Raji (cell line): Measurements from ENCODE around the gene SEZ6L2.
A peak's percentile ranks its signal among the peaks of the same experiment; 100 is the strongest.

Experiments used
- POLR2A ChIP-seq: IDR thresholded peaks from 2 replicates; pipeline ENCODE4 v1.6.1; 2011; ENCODE audit warnings: low read depth, low read length, control low read depth; ENCODE audit not compliant: insufficient read depth

Gene SEZ6L2

DNA sequence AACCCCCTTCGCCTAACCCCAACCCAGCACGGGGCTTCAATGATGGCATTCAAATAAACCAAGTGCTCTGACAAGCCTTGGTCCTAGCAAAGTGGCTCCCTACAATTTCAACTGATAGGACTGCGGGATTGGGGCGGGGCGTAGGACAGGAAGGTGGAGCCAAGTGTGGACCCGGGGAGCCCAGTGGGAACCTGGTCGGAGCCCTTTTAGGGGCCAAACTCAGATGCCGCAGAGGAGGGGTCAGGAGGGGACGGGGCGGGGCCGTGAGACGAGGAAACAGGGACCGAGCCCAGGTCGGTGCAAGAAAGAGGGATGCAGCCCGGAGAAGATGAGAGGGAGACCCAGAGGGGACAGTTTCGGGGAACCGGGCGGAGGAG lies 23.1 kb downstream of the SEZ6L2 start:
- no peak for TF ChIP-seq POLR2A

DNA sequence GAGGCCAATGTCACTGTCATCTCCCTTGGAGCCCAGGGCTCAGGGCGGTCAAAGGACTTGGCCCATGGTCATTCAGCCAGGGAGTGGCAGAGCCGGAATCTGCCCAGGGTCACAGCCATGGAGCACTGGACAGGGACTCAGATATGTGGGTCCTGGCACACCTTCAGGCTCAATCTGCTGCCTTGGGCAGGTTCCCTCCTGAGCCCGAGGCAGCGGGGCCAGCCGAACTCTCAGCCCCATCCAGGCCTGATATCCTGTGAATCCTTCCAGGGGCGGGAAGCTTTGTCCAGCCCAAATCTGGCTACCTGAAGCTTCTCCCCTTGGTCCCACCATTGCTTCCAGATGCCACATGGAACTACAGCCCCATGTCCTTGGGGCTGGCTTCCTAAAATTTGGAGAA lies 24.1 kb downstream of the SEZ6L2 start:
- TF ChIP-seq POLR2A, result no peak

DNA sequence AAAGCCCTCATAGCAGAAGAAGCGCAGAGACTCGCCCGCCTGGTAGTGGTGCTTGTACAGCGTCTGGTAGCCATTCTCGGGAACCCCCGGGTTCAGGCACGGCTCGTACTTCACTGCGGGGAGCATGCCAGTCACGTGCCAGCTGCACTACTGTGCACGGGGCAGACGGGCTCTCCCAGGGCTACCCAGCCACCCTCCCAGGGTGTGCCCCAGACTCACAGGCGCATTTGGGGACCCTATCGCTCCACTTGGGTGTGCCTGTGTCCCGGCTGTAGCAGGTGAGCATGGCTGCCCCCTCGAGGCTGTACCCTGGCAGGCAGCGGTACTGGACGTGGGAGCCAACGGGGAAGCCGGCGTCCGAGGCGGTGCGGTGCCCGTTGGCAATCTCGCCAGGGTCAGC lies 26.0 kb downstream of the SEZ6L2 start:
- no peak for TF ChIP-seq POLR2A

DNA sequence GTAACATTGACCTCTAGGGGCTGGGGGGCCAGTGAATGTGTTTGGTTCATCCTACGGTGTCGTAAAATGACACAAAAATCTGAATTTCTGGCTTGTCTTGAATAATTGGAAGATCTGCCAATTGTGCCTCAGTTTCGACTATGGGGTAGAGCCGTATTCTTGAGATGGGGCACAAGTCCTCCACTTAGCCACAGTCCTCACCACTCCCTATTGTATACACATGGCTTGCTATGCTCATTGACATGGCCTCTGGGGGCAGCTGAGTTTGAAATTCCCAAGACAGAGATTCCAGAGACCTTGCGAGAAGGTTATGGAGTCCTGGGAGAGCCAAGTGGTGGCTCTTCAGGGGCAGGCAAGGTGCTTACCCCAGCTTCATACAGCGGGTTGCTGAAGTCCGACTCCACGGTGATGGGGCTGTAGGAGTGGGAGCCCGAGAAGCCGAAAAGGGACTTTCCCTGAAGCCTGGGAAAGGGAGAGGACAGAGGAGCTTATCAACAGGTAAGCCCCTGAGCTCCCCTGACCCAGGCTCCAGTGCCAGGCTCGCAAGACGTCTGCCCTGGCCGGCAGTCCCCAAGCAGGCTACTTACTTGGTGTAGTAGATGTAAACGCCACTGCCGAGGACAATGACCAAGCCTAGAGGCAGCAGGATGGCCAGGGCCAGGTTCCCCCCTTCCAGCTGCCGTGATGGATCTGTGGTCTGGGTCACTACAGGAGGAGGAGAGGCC lies 27.4 kb downstream of the SEZ6L2 start:
- no peak for TF ChIP-seq POLR2A

DNA sequence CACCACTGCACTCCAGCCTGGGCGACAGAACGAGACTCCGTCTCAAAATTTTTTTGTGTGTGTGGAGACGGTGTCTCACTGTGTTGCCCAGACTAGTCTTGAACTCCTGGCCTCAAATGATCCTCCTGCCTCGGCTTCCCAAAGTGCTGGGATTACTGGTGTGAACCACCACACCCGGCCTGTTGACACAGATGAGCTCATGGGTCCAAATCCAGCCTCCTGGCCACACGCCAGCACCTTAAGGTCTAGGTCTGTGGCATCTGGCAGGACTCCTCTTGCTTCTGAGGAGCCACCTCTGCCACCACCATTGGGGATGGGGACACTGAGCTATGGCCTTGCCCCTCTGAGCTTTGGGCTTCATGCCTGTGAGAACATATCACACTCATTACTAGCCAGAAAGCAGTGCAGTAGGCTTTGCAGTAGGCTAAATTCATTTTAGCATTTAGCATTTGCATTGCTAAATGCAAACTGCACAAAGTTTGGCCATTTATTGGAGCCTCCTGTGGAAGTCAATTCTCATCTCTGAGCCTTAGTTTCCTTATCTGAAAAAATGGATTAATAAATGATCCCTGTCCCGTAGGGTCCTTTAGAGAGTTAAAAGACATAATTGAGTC lies 30.8 kb downstream of the SEZ6L2 start:
- TF ChIP-seq POLR2A, result no peak

DNA sequence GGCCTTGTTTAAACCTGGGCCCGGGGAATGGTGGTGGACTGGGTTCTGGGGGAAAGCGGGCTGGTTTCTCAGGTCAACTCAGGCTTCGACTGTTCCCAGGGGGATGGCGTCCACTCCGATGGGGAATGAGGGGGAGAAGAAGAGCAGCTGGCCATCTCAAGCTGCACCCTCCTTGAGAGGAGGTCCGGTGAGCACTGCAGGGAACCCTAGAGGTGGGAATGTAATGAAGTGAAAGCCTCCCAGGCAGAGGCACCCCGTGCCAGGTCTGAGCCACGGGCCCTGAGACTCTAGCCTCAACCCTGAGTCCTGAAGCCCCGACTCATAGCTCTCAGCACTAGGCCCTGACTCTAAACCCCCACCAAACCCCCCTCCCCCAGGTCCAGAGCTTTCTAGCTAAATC lies 35.1 kb downstream of the SEZ6L2 start:
- TF ChIP-seq POLR2A, result no peak

DNA sequence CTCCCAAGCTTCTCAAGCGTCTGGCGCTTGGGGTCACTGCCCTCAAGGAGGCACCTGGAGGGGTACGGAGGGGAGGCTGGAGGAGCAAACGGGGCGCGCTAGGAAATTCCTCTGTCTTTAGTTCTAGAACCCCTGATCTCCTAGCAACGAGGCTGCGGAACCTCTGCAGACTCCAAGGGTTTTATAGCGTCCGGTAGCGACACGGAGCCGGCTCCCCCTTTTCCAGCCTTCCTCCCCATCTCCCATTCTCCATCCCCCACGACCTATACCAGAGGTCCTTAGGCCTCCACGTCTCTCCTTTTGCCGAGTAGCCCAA lies 35.7 kb downstream of the SEZ6L2 start:
- no peak for TF ChIP-seq POLR2A

DNA sequence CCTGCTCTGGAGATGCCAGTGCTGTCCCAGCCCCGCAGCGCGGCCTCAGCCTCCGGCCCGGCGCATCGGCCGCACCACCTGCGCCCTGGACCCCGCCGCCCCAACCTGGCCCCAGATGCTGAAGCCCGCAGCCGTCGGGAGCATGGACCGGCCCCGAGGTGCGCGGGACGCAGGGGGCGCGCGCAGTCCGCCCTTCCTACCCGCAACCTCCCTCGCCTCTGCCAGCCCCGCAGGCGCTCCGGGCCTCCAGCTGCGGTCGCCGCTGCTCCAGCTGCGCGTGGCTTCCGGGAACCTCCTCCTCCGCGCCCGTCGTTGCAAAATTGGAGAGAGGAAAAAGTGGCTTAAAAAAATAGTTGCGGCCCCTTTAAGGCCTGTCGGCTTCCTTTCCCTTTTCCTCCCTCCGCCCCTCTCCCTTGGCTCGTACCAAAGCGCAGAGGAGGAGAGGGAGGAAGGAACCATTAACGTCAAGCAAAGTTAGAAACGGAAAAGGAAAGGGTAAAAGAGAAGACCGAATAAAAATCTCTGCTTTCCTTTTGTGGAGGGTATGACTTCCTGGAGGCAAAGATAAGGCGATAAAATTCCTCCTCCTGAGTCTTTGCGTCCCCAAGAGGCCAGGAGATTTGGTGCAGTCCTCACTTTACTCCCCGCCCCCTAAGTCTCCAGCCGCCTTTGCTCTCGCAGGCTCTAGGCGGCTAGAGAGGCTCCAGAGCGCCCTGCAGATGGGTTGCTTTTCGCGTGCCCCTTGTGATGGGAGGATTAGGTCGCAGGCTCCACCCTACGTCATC lies 36.3 kb downstream of the SEZ6L2 start, which contains the start of gene CDIPT:
Gene CDIPT, minus strand, starts transcription at position 343 of the 785 bp plus-strand sequence. CDS start 369 bp downstream, outside the sequence.
- peak; percentile 61 for TF ChIP-seq POLR2A

DNA sequence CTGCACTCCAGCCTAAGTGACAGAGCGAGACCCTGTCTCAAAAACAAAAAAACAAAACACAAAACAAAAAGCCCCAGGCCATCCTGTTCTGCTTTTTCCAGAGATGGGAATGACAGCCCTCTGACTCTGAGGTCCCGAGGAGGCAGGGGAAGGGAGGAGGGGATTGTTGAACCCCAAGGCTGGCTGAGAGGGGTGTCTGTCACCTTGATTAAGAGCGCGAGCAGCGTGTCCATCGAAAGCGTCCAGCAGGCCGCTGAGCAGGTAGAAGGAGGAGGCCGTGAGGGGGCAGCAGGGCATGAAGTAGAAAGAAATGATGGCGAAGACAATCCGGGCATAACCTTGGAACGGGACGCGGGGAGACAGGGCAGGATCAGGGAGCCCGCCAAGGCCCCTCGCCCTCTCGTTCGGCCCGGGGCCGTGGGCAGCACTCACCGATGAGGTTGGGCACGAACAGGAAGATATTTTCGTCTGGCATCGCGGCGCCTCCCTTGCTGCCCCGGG lies 36.9 kb downstream of the SEZ6L2 start:
- no peak for TF ChIP-seq POLR2A

DNA sequence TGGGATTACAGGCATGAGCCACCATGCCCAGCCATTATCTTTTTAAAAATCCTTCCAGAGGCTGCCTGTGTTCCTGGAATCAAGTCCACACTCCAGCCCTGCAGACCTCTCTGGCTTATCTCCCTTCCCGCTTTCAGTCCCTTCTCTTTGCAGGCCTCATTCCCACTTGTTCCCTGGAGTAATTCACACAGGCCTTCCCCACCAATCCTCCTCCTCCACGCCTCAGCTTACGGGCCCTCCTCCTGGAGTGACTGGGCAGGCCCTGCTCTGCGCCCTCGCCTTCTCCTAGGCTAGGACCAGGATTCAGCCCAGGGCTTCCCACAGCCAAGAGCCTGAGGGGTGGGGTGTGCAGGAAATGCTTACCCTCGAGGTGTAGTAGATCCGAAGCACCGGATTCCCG lies 39.1 kb downstream of the SEZ6L2 start:
- no peak for TF ChIP-seq POLR2A

DNA sequence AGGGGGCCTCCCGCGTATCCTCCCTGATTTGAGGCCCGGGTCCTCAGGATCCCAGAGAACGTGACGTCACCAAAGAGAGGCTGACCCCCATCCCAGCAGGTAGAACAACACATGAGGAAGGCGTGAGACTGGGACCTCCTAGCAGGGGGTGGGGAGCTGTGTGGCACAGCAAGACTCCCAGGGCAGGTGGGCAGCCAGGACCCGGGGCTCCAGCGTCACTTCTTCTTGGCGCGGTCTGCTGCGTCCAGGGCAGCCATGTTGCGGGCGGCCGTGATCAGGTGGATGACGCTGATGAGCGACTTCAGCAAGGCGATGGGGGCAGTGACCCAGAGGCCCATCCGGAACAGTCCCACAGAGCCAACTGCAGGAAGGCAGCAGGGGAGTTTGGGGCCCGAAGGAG lies 40.4 kb downstream of the SEZ6L2 start:
- TF ChIP-seq POLR2A, result no peak

DNA sequence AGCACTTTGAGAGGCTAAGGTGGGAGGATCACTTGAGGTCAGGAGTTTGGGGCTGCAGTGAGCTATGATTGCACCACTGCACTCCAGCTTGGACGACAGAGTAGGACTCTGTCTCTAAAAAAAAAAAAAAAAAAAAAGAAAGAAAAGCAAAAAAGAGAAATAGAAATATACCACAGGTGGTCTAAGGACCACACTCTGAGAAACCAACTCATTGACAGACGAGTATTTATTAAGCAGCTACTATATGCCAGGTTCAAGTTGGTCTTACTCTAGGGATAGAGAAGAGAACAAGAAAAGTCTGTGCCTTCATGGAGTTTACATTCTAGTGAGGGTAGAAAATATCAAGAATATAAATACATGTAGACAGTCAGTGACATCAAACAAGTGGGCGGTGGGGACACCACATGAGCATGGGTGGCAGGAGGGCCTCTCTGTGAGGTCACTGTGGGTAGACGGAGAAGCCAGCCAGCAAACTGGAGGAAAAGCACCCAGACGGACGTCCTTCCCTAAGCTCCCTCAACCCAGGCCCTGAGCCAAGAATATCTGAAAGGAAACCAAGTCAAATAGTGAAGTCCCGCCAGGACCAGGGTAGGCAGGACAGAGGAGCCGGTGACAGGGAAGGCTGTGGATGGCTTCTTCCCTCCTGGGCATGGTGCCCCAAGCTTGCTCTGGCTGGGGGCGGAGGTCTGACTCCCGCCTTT lies 41.1 kb downstream of the SEZ6L2 start:
- TF ChIP-seq POLR2A, result no peak

DNA sequence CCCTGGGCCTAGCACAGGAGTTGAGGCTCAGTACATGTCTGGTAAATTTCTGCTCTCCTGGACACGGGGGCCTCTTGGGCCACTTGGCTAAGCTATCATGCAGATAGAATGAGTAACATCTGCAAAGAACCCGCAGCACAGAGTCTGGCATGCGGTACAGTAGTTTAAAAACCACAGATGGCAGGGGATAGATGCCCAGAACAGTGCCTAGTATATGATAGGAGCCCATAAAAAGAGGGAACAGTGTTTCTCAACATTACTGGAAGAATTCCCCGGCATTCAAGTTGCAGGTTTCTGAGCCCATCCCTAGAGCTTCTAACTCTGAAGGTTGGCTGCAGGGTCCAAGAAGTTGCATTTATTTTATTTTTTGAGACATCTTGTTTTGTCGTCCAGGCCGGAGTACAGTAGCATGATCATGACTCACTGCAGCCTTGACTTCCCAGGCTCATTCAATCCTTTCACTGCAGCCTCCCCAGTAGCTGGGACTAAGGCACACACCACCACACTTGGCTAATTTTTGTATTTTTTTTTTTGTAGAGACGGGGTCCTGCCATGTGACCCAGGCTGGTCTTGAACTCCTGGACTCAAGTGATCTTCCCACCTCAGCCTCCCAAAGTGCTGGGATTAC lies 42.1 kb downstream of the SEZ6L2 start:
- TF ChIP-seq POLR2A, result no peak

DNA sequence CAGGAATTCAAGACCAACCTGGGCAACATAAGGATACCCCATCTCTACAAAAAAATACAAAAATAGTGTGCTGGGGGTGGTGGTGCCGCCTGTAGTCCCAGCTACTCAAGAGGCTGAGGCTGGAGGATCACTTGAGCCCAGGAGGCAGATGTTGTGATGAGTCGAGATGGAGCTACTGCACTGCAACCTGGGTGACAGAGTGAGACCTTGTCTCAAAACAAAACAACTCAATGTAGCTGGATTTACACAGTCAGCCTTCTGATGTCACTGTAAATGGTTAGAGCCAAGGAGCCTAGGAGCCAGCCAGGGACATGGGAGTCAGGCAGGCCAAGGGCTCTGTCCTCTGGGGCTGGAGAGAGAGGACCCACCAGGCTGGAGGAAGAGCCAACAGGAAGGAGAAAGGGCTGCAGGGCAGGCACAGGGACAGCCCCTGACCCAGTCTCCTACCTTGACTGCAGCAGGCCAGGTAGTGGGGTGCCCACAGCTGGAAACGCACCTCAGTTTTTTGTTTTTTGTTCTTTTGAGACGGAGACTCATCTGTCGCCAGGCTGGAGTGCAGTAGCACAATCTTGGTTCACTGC lies 44.7 kb downstream of the SEZ6L2 start:
- TF ChIP-seq POLR2A, result no peak

DNA sequence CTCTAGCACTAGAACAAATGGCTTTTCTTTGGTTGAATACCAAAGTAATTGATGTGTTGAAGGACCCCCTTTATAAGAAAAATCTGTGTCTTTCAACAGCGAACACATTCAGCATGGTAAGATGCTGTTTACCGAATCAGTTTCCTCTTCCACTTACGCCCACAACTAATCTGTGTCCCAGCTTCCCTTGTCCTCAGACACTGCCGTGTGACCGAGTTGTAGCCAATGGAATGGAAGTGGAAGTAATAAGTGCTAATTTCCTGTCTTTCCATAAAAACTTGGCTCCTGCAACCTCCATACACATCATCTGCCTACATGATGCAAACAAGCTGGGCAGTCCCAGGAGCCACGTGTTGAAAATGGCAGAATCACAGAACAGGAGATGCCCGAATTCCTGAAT lies 46.7 kb downstream of the SEZ6L2 start:
- TF ChIP-seq POLR2A, result no peak
